ENCODE measurements around the gene TIMP4.

GRCh38 chr3:12188681-12189287 is 30.1 kb upstream of the TIMP4 start:
- TF ChIP-seq ZNF274 (IDR thresholded peaks at IDR 0.05; ENCODE audit: low read depth, low read length) (no peak), YY1 (IDR thresholded peaks at IDR 0.05; ENCODE audit: insufficient read depth, insufficient read length) (no peak), SUZ12 (IDR thresholded peaks at IDR 0.05; ENCODE audit: extremely low read depth, insufficient read depth, insufficient read length) (no peak)
